Neural progenitor cell (in vitro differentiated cells): Measurements from ENCODE around the gene TMEM14B. TPM values are rescaled to one million over a fixed set of nuclear protein-coding genes. Genes with fewer than 3 reads are reported as not detected.

ENCODE experiments used
- DNase-seq: peaks from one replicate; pipeline ENCODE4 v3.0.0-alpha.2; 2016; ENCODE audit warnings: low spot score
- H2AFZ ChIP-seq: fragments of 200-600 bp; sonication (generic); replicated peaks from 2 replicates; pipeline ENCODE4 v1.6.1; 2016; ENCODE audit warnings: antibody characterized with exemption
- H3F3A ChIP-seq: fragments of 200-600 bp; sonication (generic); 2 replicates; pipeline ENCODE4 v1.6.1; 2016; ENCODE audit warnings: antibody characterized with exemption, low read depth
- H3K27ac ChIP-seq: fragments of 200-600 bp; sonication (generic); 2 replicates; pipeline ENCODE4 v1.5.1; 2016; ENCODE audit warnings: mild to moderate bottlenecking
- H3K27me3 ChIP-seq: fragments of 200-600 bp; sonication (generic); 2 replicates; pipeline ENCODE4 v1.6.1; 2016; ENCODE audit warnings: mild to moderate bottlenecking, moderate library complexity
- H3K36me3 ChIP-seq: fragments of 200-600 bp; sonication (generic); 2 replicates; pipeline ENCODE4 v1.5.1; 2016
- H3K4me1 ChIP-seq: fragments of 200-600 bp; sonication (generic); 2 replicates; pipeline ENCODE4 v1.6.1; 2016; ENCODE audit warnings: mixed run types
- H3K4me2 ChIP-seq: fragments of 200-600 bp; sonication (generic); 2 replicates; pipeline ENCODE4 v1.6.1; 2016
- H3K4me3 ChIP-seq: fragments of 200-600 bp; sonication (generic); 2 replicates; pipeline ENCODE4 v1.5.1; 2016
- H3K79me2 ChIP-seq: fragments of 200-600 bp; sonication (generic); 2 replicates; pipeline ENCODE4 v1.6.1; 2016; ENCODE audit warnings: low read depth
- H3K9ac ChIP-seq: fragments of 200-600 bp; sonication (generic); 2 replicates; pipeline ENCODE4 v1.6.1; 2016
- H3K9me3 ChIP-seq: fragments of 200-600 bp; sonication (generic); 2 replicates; pipeline ENCODE4 v1.5.1; 2016; ENCODE audit warnings: low read depth
- H4K20me1 ChIP-seq: fragments of 200-600 bp; sonication (generic); 2 replicates; pipeline ENCODE4 v1.6.1; 2016; ENCODE audit warnings: low read depth
- H3K27ac Mint-ChIP-seq: 3 replicates; pipeline ENCODE4 v1.8.0; 2021; ENCODE audit warnings: mixed read lengths
- H3K27me3 Mint-ChIP-seq: 2 replicates; pipeline ENCODE4 v1.8.0; 2022; ENCODE audit warnings: low read depth, mild to moderate bottlenecking, inconsistent platforms, moderate library complexity, mixed read lengths; ENCODE audit not compliant: insufficient read depth
- H3K36me3 Mint-ChIP-seq: 3 replicates; pipeline ENCODE4 v1.8.0; 2021; ENCODE audit warnings: mixed read lengths
- H3K4me1 Mint-ChIP-seq: 3 replicates; pipeline ENCODE4 v1.8.0; 2021; ENCODE audit warnings: mixed read lengths
- H3K4me3 Mint-ChIP-seq: 3 replicates; pipeline ENCODE4 v1.8.0; 2021; ENCODE audit warnings: mild to moderate bottlenecking, moderate library complexity, mixed read lengths
- H3K9me3 Mint-ChIP-seq: 3 replicates; pipeline ENCODE4 v1.8.0; 2020; ENCODE audit warnings: mixed read lengths
- EZH2 ChIP-seq: fragments of 200-600 bp; sonication (generic); IDR thresholded peaks from 2 replicates; pipeline ENCODE4 v1.6.1; 2017; ENCODE audit warnings: antibody characterized with exemption, mild to moderate bottlenecking, moderate library complexity
- EZH2phosphoT487 ChIP-seq: fragments of 200-600 bp; sonication (generic); IDR thresholded peaks from 2 replicates; pipeline ENCODE4 v1.6.1; 2017; ENCODE audit warnings: antibody characterized with exemption
- total RNA-seq: library from RNA; depleted of rRNA; stranded (reverse); fragments of >200 nt; gene quantifications from 2 replicates; pipeline ENCODE4 v1.2.3, GENCODE V29; 2015; ENCODE audit warnings: low replicate concordance
- TF ChIP-seq, protein P1 (sequence below): fragments of 200-600 bp; sonication (generic); IDR thresholded peaks from 2 replicates; pipeline ENCODE4 v1.5.1; 2017; ENCODE audit warnings: antibody characterized with exemption, mild to moderate bottlenecking

TMEM14B gene
- total RNA-seq, 1 donor from 2014 or later = 138 TPM

DNA sequence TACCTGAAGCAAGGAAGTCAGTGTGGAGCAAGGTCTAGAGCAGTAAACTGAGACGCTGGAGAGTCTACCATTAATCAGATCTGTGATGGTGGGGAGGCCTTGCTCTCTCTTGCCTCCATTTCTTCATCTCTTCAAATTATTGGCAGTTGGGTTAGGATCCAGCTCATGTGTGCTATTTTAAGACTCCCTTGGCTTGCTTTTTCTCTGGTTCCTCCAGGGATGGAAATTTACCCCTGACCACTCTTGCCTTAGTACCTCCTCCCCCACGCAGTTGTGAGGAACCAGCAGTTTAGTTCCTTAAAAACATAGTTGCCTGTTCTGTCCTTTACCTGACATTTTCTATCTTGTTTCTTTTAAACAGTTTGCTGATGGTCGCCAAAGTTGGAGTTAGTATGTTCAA lies 17.4 kb upstream of the TMEM14B start:
- Mint-ChIP-seq H3K9me3 (no peaks in the 10 kb centered on the region), H3K4me3 (no peak overlapping the region), H3K27me3 (no peaks in the 10 kb centered on the region), H3K27ac (no peak overlapping the region), H3K4me1 (peaks cover 4% of the 10 kb centered on the region), H3K36me3 (peaks cover 38% of the 10 kb centered on the region)
- H2AFZ ChIP-seq = no peak overlapping the region
- H3K4me1 ChIP-seq = no peaks in the 10 kb centered on the region
- no peaks in the 10 kb centered on the region for H4K20me1 ChIP-seq
- no peaks in the 10 kb centered on the region for H3K27me3 ChIP-seq
- H3K4me3 ChIP-seq = no peak overlapping the region
- peaks cover 14% of the 10 kb centered on the region for H3K79me2 ChIP-seq
- no peak overlapping the region for H3K4me2 ChIP-seq
- H3K27ac ChIP-seq = no peak overlapping the region
- H3K9me3 ChIP-seq = no peaks in the 10 kb centered on the region
- no peak overlapping the region for H3K9ac ChIP-seq
- TF ChIP-seq, protein P1, sequence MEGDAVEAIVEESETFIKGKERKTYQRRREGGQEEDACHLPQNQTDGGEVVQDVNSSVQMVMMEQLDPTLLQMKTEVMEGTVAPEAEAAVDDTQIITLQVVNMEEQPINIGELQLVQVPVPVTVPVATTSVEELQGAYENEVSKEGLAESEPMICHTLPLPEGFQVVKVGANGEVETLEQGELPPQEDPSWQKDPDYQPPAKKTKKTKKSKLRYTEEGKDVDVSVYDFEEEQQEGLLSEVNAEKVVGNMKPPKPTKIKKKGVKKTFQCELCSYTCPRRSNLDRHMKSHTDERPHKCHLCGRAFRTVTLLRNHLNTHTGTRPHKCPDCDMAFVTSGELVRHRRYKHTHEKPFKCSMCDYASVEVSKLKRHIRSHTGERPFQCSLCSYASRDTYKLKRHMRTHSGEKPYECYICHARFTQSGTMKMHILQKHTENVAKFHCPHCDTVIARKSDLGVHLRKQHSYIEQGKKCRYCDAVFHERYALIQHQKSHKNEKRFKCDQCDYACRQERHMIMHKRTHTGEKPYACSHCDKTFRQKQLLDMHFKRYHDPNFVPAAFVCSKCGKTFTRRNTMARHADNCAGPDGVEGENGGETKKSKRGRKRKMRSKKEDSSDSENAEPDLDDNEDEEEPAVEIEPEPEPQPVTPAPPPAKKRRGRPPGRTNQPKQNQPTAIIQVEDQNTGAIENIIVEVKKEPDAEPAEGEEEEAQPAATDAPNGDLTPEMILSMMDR = no peak
- TF ChIP-seq EZH2phosphoT487 (no peak), EZH2 (no peak)
- H3F3A ChIP-seq = peaks cover 8% of the 10 kb centered on the region
- H3K36me3 ChIP-seq = no peaks in the 10 kb centered on the region
- no peak for DNase-seq

DNA sequence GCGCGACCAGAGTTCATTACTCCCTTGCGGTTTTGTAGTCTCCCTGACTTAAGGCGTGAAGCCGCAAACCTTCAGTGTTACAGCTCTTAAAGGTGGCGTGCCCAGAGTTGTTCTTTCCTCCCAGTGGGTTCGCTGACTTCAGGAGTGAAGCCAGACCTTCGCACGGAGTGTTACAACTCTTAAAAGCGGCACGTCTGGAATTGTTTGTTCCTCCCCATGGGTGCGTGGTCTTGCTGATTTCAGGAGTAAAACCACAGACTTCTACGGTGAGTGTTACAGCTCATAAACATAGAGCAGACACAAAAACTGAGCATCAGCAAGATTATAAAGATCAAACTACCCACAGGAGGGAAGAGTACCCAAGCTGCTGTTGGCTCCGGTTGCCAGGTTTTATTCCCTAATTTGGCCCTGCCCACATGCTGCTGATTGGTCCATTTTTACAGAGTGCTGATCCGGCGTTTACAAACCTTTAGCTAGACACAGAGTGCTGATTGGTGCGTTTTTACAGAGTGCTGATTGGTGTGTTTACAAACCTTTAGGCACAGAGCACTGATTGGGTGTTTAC lies 14.4 kb upstream of the TMEM14B start:
- no peaks in the 10 kb centered on the region for H3K27me3 Mint-ChIP-seq
- no peaks in the 10 kb centered on the region for H3K27me3 ChIP-seq
- H3K9me3 ChIP-seq = no peaks in the 10 kb centered on the region
- H3K4me3 Mint-ChIP-seq = no peak overlapping the region
- peaks cover 8% of the 10 kb centered on the region for H3F3A ChIP-seq
- H3K27ac Mint-ChIP-seq = no peak overlapping the region
- no peaks in the 10 kb centered on the region for H3K4me1 Mint-ChIP-seq
- H2AFZ ChIP-seq = no peak overlapping the region
- H3K9me3 Mint-ChIP-seq = no peaks in the 10 kb centered on the region
- no peaks in the 10 kb centered on the region for H3K36me3 ChIP-seq
- peak overlapping the region; percentile 37 for H3K27ac ChIP-seq
- DNase-seq = no peak
- no peak overlapping the region for H3K4me3 ChIP-seq
- no peak overlapping the region for H3K9ac ChIP-seq
- TF ChIP-seq EZH2 = no peak
- no peak for TF ChIP-seq EZH2phosphoT487
- TF ChIP-seq, protein P1 = no peak
- H4K20me1 ChIP-seq = no peaks in the 10 kb centered on the region
- no peaks in the 10 kb centered on the region for H3K79me2 ChIP-seq
- H3K4me1 ChIP-seq = no peaks in the 10 kb centered on the region
- H3K36me3 Mint-ChIP-seq = peaks cover 24% of the 10 kb centered on the region
- H3K4me2 ChIP-seq = no peak overlapping the region

DNA sequence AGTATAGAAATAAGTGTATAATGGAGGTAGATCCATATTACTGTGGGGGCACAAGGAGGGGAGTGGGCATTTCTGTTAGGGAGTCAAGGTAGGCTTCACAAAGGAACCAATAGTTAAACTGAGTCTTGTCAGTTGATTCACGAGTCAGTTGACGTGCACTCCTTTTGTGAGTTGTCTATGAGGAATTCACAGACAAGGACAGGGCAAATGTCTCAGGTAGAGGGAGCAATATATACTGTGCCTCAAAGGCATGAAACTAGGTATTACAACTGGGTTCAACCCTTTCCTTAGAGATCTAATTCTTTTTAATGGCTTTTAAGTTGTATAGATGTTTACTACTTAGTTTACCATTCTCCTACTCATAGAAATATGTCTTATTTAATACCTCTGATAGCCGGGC lies 13.7 kb upstream of the TMEM14B start:
- H3K27ac Mint-ChIP-seq = no peak overlapping the region
- no peak overlapping the region for H3K4me3 Mint-ChIP-seq
- H3F3A ChIP-seq = peaks cover 8% of the 10 kb centered on the region
- peaks cover 21% of the 10 kb centered on the region for H3K36me3 Mint-ChIP-seq
- no peak for DNase-seq
- no peaks in the 10 kb centered on the region for H3K9me3 ChIP-seq
- no peaks in the 10 kb centered on the region for H3K79me2 ChIP-seq
- H2AFZ ChIP-seq = no peak overlapping the region
- no peaks in the 10 kb centered on the region for H3K27me3 ChIP-seq
- no peak overlapping the region for H3K4me3 ChIP-seq
- no peaks in the 10 kb centered on the region for H4K20me1 ChIP-seq
- H3K9me3 Mint-ChIP-seq = no peaks in the 10 kb centered on the region
- H3K27me3 Mint-ChIP-seq = no peaks in the 10 kb centered on the region
- TF ChIP-seq EZH2 = no peak
- TF ChIP-seq, protein P1 = no peak
- TF ChIP-seq EZH2phosphoT487 = no peak
- no peaks in the 10 kb centered on the region for H3K4me1 Mint-ChIP-seq
- no peaks in the 10 kb centered on the region for H3K36me3 ChIP-seq
- peak overlapping the region; percentile 37 for H3K27ac ChIP-seq
- H3K4me2 ChIP-seq = no peak overlapping the region
- H3K4me1 ChIP-seq = no peaks in the 10 kb centered on the region
- no peak overlapping the region for H3K9ac ChIP-seq
